ENCODE data around the gene SLC66A2. TPM values are rescaled to one million over a fixed set of nuclear protein-coding genes. Genes with fewer than 3 reads are reported as not detected.
A peak's percentile ranks its signal among the peaks of the same experiment; 100 is the strongest.

The SLC66A2 gene
- total and polyA plus RNA-seq, 7 donors: 27.3 to 59.4 (median 33.2) TPM

- Histone ChIP-seq H3K4me1 (no peaks in the 10 kb centered on the region), H3K4me3 (no peak overlapping the region), H3K27me3 (no peaks in the 10 kb centered on the region), H3K9me3 (no peaks in the 10 kb centered on the region), H3K27ac (no peak overlapping the region), H3K36me3 (peaks cover 9 to 44% (median 16%) of the 10 kb centered on the region in 4 donors)
- 97% methylated on average over 19 of the region's 19 CpGs for WGBS, 2 donors
- no peak for TF ChIP-seq EP300 (IDR thresholded peaks at IDR 0.05)
- no peak for TF ChIP-seq POLR2A (IDR thresholded peaks at IDR 0.05)
- no peak for TF ChIP-seq CTCF (IDR thresholded peaks at IDR 0.05)
- TF ChIP-seq POLR2AphosphoS5 (IDR thresholded peaks at IDR 0.05): no peak
- DNase-seq: peak; percentile 64
- intact Hi-C loops (cut with DNase I): no loop called here
These were observed 32.4 kb downstream of the SLC66A2 start for GRCh38 chr18:79919089-79919488.

GRCh38 chr18:79918615-79919011 lies 32.8 kb downstream of the SLC66A2 start:
- WGBS, 2 donors: 97% methylated on average over 20 of the region's 20 CpGs
- TF ChIP-seq EP300 (IDR thresholded peaks at IDR 0.05): no peak
- no peak for TF ChIP-seq POLR2AphosphoS5 (IDR thresholded peaks at IDR 0.05)
- TF ChIP-seq POLR2A (IDR thresholded peaks at IDR 0.05): no peak
- no peak for TF ChIP-seq CTCF (IDR thresholded peaks at IDR 0.05)
- Histone ChIP-seq H3K9me3 (no peaks in the 10 kb centered on the region), H3K36me3 (peaks cover 9 to 49% (median 16%) of the 10 kb centered on the region in 4 donors), H3K4me3 (no peak overlapping the region), H3K27ac (no peak overlapping the region), H3K27me3 (no peaks in the 10 kb centered on the region), H3K4me1 (no peaks in the 10 kb centered on the region)
- intact Hi-C loops (cut with DNase I): no loop called here
- DNase-seq: peak; percentile 37

GRCh38 chr18:79917853-79918614 lies 33.4 kb downstream of the SLC66A2 start:
- no peak overlapping the region for H3K27ac ChIP-seq
- DNase-seq: no peak
- 95 to 97% methylated on average over 25 of the region's 25 CpGs for WGBS, 2 donors
- peaks cover 9 to 53% (median 16%) of the 10 kb centered on the region in 4 donors for H3K36me3 ChIP-seq
- no peak overlapping the region for H3K4me3 ChIP-seq
- intact Hi-C loops (cut with DNase I): no loop called here
- no peaks in the 10 kb centered on the region for H3K27me3 ChIP-seq
- no peak for TF ChIP-seq EP300 (IDR thresholded peaks at IDR 0.05)
- TF ChIP-seq POLR2A (IDR thresholded peaks at IDR 0.05): no peak
- no peaks in the 10 kb centered on the region for H3K9me3 ChIP-seq
- H3K4me1 ChIP-seq: no peaks in the 10 kb centered on the region

GRCh38 chr18:79917169-79917852 lies 34.1 kb downstream of the SLC66A2 start:
- 96 to 97% methylated on average over 28 of the region's 28 CpGs for whole genome bisulfite sequencing, 2 donors
- Histone ChIP-seq H3K27ac (no peak overlapping the region), H3K27me3 (no peaks in the 10 kb centered on the region), H3K9me3 (no peaks in the 10 kb centered on the region), H3K36me3 (peaks cover 9 to 58% (median 16%) of the 10 kb centered on the region in 4 donors), H3K4me3 (no peak overlapping the region), H3K4me1 (no peaks in the 10 kb centered on the region)
- intact Hi-C loops (cut with DNase I): no loop called here
- TF ChIP-seq POLR2AphosphoS5 (IDR thresholded peaks at IDR 0.05): no peak
- no peak for TF ChIP-seq POLR2A (IDR thresholded peaks at IDR 0.05)
- DNase-seq: peak; percentile 56

- Histone ChIP-seq H3K9me3 (no peaks in the 10 kb centered on the region), H3K36me3 (peaks cover 9 to 58% (median 16%) of the 10 kb centered on the region in 4 donors), H3K27ac (no peak overlapping the region), H3K4me3 (no peak overlapping the region), H3K27me3 (no peaks in the 10 kb centered on the region), H3K4me1 (no peaks in the 10 kb centered on the region)
- WGBS, 2 donors: 96 to 98% methylated on average over 24 of the region's 24 CpGs
- DNase-seq: peak; percentile 39
- no peak for TF ChIP-seq CTCF (IDR thresholded peaks at IDR 0.05)
- intact Hi-C loops (cut with DNase I): no loop called here
These were observed 34.8 kb downstream of the SLC66A2 start for GRCh38 chr18:79916546-79917168.

Measured in sigmoid colon (tissue), 7 donors.